CD4-positive, alpha-beta T cell treated with Interleukin-15 for 1 hour (primary cell): Measurements from ENCODE around the gene OR6F1.
"Not testable (repeated sequence)": the region's sequence is repeated elsewhere in the genome, so short reads cannot be mapped to it uniquely, and the experiment has no call there.

ENCODE experiments used
- DNase-seq: peaks from one replicate; pipeline ENCODE4 v3.0.0-alpha.2; 2020

OR6F1 gene

DNA sequence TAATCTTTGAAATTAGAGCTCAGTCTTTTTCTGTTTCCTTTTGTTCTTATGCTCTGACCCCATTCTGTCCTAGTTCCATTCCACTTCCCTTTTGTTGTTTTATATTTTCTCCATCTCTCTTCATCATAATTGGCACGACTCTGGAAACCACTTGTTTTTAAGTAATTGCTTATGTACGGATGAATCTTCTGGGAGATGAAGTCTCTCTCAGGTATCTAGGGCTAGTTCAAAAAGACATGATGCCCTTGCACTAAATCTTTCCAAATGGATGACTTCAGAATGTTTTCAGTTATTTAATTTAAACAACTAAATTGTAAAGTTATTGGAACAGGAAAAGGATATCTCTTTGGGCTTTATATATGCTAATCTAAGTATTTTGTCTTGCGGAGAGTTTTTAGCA is at the start of gene OR6F1:
Gene OR6F1 (minus strand): TSS at position 101 of the 400 bp plus-strand sequence. CDS start 3,891 bp downstream, outside the sequence.
- no peak for DNase-seq

DNA sequence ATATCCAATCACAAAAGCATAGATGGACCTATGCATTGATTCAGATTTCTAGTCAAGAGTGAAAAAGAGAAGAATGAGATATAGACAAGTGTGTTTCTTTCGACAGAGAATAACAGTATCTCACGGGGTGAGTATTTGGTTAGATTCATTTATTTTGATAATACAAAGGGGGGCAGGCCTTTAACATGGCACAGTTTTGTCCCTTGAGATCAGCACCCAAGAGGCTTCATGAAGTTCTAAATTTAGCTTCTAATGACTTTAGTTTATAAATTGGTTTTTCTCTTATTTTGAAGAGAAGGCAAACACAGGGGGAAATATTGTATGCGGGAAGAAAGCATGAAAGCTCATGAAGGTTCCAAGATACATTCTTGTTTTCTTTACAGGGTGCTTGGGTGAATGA is 44.0 kb upstream of the OR6F1 start, which contains the start of gene OR1C1:
Gene OR1C1 (minus strand): TSS at position 101 of the 400 bp plus-strand sequence. CDS start 2,150 bp downstream, outside the sequence.
- DNase-seq, result no peak

GRCh38 chr1:247754311-247754710 is 37.9 kb upstream of the OR6F1 start:
- not testable (repeated sequence) for DNase-seq

DNA sequence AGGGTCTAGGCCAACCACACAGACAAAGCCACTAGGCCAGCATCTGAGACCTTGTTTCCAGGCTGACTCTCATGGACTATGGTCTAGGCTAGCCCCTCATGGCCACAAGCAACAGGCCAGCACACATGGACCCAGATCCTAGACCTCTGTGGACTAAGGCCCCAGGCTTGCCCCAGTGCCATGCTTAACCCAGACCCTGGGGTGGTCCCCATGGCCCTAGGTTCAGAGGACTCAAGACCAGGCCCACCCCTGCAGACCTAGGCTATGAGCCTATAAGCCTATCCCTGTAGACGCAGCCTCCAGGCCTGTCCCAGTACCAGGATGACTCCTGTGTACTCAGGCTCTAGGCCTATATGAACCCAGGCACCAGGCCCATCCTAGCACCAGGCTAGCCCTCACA is 33.4 kb upstream of the OR6F1 start:
- no peak for DNase-seq

- no peak for DNase-seq
Measured at GRCh38 chr1:247748041-247748440, 31.6 kb upstream of the OR6F1 start, which contains the start of gene OR14A2. Gene OR14A2 (minus strand): TSS chr1:247748141.

DNA sequence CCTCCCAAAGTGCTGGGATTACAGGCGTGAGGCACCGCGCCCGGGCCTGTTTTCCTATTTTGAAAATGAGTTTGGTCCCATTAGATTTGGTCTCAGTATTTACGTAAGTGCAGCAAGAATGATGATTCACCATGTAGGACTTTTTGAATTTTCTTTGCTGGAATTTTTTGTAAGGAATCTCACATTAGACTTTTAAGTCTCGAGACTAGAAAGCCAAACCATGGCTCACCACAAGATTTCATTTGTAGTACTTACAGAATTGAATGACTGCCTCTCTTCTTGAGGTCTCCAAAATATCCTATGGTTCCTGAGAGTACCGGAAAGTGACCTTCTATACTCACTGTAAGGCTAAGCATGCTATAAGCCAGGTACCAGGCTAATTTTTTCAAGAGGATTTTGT is 31.2 kb upstream of the OR6F1 start:
- no peak for DNase-seq

DNA sequence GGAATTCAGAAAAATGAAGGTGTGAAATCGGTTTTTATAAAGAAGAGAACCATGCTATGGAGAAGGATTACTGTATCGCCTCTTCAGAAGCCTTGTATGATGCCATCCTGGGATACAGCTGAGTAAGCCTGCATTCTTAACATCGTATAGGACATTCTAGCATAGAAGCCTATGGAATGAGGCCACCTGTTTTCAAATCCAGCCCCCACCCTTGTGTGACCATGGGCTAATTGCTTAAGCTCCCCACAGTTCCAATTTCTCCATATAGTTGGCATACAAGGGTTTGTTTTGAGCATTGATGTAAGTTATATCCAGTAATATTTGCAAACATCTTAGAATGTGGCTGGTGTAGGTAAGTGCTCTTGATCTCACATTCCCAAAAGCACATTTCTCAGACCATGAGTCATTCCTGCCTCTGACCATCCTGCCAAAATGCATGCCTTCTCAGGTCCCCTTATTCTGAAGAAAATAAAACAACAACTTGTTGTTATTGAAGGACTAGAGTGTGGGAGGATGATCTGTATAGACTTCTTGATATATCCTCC is 30.0 kb upstream of the OR6F1 start:
- DNase-seq, result no peak

GRCh38 chr1:247742215-247742760 is 25.8 kb upstream of the OR6F1 start:
- DNase-seq, result not testable (repeated sequence)

- no peak for DNase-seq
Measured at GRCh38 chr1:247741756-247742155, 25.3 kb upstream of the OR6F1 start.

GRCh38 chr1:247740721-247741120 is 24.3 kb upstream of the OR6F1 start:
- no peak for DNase-seq

DNA sequence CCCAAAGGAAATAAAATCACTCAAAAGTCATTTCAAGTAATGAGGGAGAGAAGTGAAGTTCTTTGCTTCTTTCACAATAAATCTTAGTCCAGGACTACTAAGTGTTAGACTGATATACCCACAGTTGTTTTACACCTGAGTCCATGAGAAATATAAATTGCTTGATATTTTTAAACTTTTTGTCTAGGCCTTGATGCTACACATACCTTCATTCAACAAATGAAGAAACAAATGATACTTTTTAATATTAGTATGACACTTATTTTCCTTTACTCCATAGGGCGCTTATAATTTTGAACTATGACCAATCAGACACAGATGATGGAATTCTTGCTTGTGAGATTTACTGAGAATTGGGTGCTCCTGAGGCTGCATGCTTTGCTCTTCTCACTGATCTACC is 21.9 kb upstream of the OR6F1 start, which contains the start of gene OR14K1:
Gene OR14K1 (plus strand): TSS at position 301 of the 400 bp plus-strand sequence. CDS start 0 bp downstream, at position 301.
- no peak for DNase-seq

GRCh38 chr1:247721222-247721621 is 4.8 kb upstream of the OR6F1 start:
- no peak for DNase-seq

DNA sequence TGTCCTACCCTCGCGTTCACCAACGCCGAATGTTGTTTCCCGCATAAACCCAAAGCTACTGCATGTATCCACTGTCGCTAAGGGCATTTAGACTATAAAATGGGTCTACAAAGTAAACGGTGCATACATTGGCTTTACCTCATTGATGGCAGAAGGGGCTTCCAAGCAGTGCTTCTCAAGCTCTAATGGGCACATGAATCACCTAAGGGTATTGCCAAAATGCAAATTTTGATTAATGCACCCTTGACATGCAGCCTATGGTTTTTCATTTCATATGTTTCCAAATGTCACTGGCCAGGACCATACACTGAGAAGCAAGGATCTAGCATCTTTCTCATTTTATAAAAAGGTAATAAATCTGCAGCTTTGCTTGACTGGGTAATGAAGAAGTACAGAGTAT is 2.7 kb downstream of the OR6F1 start:
- no peak for DNase-seq

DNA sequence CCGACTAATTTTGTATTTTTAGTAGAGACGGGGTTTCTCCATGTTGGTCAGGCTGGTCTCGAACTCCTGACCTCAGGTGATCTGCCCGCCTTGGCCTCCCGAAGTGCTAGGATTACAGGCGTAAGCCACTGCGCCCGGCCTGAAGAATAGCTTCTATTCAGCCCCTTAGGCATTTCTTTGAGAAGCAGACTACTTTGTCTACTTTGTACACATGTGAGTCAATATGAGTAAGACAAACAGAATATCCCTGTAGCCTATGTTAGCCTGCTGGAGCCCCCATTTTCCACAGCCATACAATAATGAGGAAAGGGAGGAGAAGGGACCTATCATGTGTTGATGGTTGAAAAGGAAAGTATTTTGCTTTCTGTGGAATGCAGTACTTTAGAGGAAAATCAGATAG is 5.8 kb downstream of the OR6F1 start:
- not testable (repeated sequence) for DNase-seq

- DNase-seq, result no peak
Measured at GRCh38 chr1:247701338-247701737, 15.1 kb downstream of the OR6F1 start.

DNA sequence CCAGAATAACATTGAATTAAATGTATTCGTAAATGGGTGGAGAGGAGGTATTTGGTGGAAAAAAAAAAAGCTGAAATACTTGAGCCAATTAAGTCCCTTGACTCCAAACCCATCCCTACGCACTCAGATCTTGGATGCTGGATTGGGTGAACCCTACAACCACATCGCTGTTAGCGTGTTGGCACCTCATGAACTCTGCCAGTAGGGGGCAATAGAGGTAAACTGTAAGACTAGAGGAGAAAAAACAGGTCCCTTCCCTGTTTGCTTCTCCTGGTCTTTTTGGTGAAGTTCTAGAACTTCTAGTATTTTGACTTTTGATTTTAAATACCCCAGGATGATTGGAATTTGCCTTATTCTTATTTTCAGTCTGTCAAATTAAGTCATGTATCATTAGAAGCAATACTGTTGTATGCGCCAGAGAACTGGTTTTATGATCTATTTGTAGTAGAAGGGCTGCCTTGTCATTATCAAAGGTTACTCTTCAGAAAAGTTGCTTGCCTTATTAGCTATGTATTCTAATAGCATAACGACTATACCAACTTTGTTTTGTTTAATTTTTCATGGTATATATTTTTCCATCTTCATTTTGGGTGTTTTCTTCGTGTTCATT is 35.1 kb downstream of the OR6F1 start:
- no peak for DNase-seq

DNA sequence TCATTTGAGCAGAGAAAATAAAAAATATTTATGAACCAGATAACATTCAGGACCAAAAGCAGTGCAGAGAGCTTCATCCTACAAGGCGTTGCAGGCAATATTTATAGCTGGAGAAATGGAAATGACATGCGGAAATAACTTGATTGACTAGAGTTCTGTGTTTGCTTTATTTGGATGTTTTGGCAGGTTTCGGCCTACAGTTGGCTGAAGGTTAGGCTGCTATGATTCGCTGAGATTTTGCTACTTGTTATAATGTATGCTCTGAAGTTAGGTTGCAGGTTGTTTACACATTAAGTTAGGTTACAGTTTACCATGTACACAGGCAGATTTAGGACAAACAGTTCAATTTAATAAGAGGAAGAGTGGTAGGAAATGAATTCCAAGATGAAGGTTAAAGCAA is 36.3 kb downstream of the OR6F1 start:
- no peak for DNase-seq

DNA sequence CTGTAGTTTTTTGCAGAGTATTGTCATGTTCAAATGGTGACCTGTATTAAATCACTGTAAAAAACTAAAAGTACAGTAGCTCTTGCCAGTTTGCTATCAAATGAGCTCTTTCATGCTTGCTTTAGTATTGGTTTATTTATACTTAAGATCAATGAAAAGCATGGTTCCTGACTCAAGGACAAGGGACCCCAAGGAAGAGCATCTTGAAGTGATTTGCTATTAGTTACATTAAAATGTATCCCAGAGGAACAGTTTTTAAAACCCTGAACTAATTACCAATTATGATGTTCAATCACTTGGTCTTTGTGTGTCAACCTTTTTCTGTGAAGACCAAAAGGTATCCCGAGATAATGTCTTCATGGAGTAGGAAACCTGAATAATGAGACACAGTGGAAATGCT is 36.8 kb downstream of the OR6F1 start, which contains the start of gene OR13G1:
Gene OR13G1 (minus strand): TSS at position 101 of the 400 bp plus-strand sequence. CDS start 6,698 bp downstream, outside the sequence.
- no peak for DNase-seq

GRCh38 chr1:247669225-247669624 is 47.2 kb downstream of the OR6F1 start:
- DNase-seq, result no peak
